Parathyroid adenoma (tissue), 2 donors: Measurements from ENCODE around the gene SLC22A16.

Experiments used
- H2AFZ ChIP-seq: fragments of 300-600 bp; sonication (generic); one replicate; pipeline ENCODE4 v1.7.0; 2017; ENCODE audit warnings: antibody characterized with exemption, mild to moderate bottlenecking
- H3K27ac ChIP-seq: fragments of 300-600 bp; sonication (generic); one replicate; pipeline ENCODE4 v1.7.0; 2017
- H3K27me3 ChIP-seq: fragments of 300-600 bp; sonication (generic); one replicate; pipeline ENCODE4 v1.7.0; 2017; ENCODE audit warnings: low read length; ENCODE audit not compliant: control insufficient read depth, insufficient read depth
- H3K36me3 ChIP-seq: fragments of 300-600 bp; sonication (generic); one replicate; pipeline ENCODE4 v1.7.0; 2017; ENCODE audit warnings: low read length; ENCODE audit not compliant: control insufficient read depth, insufficient read depth
- H3K4me1 ChIP-seq: fragments of 300-600 bp; sonication (generic); one replicate; pipeline ENCODE4 v1.7.0; 2017; ENCODE audit warnings: control low read depth
- H3K4me2 ChIP-seq: fragments of 300-600 bp; sonication (generic); one replicate; pipeline ENCODE4 v1.7.0; 2017; ENCODE audit warnings: low read length
- H3K4me3 ChIP-seq: fragments of 300-600 bp; sonication (generic); one replicate; pipeline ENCODE4 v1.7.0; 2017; ENCODE audit warnings: low read depth, low read length
- H3K79me2 ChIP-seq: fragments of 300-600 bp; sonication (generic); one replicate; pipeline ENCODE4 v1.7.0; 2017; ENCODE audit warnings: control low read depth
- H3K9ac ChIP-seq: fragments of 300-600 bp; sonication (generic); one replicate; pipeline ENCODE4 v1.7.0; 2017; ENCODE audit warnings: mild to moderate bottlenecking
- H3K9me3 ChIP-seq: fragments of 300-600 bp; sonication (generic); one replicate; pipeline ENCODE4 v1.7.0; 2017; ENCODE audit warnings: low read length; ENCODE audit not compliant: control insufficient read depth
- TF ChIP-seq, protein P1 (sequence below): fragments of 300-600 bp; sonication (generic); IDR thresholded peaks from one replicate; pipeline ENCODE4 v1.7.0; 2017; ENCODE audit warnings: antibody characterized with exemption, mild to moderate bottlenecking
- donor health status: primary hyperparathyroidism.

Gene SLC22A16

DNA sequence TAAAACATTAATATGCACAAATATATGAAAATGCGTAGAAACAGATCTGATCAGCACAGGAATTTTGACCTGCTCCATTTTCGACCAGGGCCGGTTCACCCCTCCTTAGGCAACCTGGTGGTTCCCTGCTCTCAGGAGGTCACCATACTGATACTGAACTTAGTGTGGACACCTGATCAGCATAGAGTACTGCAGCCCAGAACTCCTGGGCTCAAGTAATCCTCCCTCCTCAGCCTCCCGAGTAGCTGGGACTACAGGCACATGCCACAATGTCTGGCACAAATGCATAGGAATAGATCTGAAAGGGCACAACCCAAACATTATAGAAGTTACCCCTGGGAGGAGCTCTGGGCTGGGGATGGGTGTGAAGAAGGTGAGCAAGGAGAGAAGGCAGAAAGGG is 36.4 kb downstream of the SLC22A16 start:
- Histone ChIP-seq H3K4me2 (no peak overlapping the region), H3K27me3 (no peaks in the 10 kb centered on the region), H3K79me2 (no peaks in the 10 kb centered on the region), H3K27ac (no peak overlapping the region), H3K4me1 (no peaks in the 10 kb centered on the region), H3K36me3 (no peaks in the 10 kb centered on the region), H3K9ac (no peak overlapping the region), H3K9me3 (no peaks in the 10 kb centered on the region), H3K4me3 (no peak overlapping the region), H2AFZ (no peak overlapping the region)
- TF ChIP-seq, protein P1, sequence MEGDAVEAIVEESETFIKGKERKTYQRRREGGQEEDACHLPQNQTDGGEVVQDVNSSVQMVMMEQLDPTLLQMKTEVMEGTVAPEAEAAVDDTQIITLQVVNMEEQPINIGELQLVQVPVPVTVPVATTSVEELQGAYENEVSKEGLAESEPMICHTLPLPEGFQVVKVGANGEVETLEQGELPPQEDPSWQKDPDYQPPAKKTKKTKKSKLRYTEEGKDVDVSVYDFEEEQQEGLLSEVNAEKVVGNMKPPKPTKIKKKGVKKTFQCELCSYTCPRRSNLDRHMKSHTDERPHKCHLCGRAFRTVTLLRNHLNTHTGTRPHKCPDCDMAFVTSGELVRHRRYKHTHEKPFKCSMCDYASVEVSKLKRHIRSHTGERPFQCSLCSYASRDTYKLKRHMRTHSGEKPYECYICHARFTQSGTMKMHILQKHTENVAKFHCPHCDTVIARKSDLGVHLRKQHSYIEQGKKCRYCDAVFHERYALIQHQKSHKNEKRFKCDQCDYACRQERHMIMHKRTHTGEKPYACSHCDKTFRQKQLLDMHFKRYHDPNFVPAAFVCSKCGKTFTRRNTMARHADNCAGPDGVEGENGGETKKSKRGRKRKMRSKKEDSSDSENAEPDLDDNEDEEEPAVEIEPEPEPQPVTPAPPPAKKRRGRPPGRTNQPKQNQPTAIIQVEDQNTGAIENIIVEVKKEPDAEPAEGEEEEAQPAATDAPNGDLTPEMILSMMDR: no peak

- H3K9me3 ChIP-seq: no peaks in the 10 kb centered on the region
- TF ChIP-seq, protein P1: no peak
- no peak overlapping the region for H3K9ac ChIP-seq
- H3K4me3 ChIP-seq: no peak overlapping the region
- no peaks in the 10 kb centered on the region for H3K27me3 ChIP-seq
- no peaks in the 10 kb centered on the region for H3K36me3 ChIP-seq
- no peak overlapping the region for H3K27ac ChIP-seq
- H2AFZ ChIP-seq: no peak overlapping the region
- no peak overlapping the region for H3K4me2 ChIP-seq
- H3K4me1 ChIP-seq: no peaks in the 10 kb centered on the region
- H3K79me2 ChIP-seq: no peaks in the 10 kb centered on the region
These were observed 37.1 kb downstream of the SLC22A16 start for GRCh38 chr6:110439356-110439755.

DNA sequence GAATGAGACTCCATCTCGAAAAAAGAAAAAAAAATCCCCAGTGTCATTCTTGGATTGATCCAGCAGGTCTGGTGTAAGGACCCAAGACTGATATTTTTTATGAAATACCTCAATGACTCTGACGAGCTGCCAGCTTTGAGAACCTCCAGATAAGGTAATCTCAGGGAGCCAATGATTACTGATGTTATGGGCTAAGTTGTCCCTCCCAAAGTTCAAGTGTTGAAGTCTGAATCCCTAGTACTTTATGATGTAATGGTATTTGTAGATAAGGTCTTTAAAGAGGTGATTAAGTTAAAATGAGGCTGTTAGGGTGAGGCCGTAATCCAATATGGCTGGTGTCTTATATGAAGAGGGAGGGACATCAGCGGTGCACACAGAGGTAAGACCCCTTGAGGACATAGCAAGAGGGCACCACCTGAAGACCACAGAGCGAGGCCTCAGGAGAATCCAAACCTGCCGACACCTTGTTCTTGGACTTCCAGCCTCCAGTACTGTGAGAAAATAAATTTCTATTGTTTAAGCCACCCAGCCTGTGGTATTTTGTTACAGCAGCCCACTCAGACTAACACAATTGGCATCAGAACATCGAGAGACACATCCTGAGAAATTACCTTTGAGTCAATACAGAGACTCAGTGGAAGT is 41.3 kb downstream of the SLC22A16 start:
- H3K79me2 ChIP-seq: no peaks in the 10 kb centered on the region
- H3K9ac ChIP-seq: no peak overlapping the region
- no peak overlapping the region for H3K4me3 ChIP-seq
- no peak overlapping the region for H2AFZ ChIP-seq
- H3K36me3 ChIP-seq: no peaks in the 10 kb centered on the region
- H3K4me1 ChIP-seq: no peaks in the 10 kb centered on the region
- no peaks in the 10 kb centered on the region for H3K27me3 ChIP-seq
- H3K27ac ChIP-seq: no peak overlapping the region
- H3K9me3 ChIP-seq: no peaks in the 10 kb centered on the region
- TF ChIP-seq, protein P1: no peak
- no peak overlapping the region for H3K4me2 ChIP-seq

GRCh38 chr6:110432285-110432900 is 44.0 kb downstream of the SLC22A16 start:
- Histone ChIP-seq H3K27ac (no peak overlapping the region), H2AFZ (no peak overlapping the region), H3K4me1 (no peaks in the 10 kb centered on the region), H3K9me3 (no peaks in the 10 kb centered on the region), H3K27me3 (no peaks in the 10 kb centered on the region), H3K36me3 (no peaks in the 10 kb centered on the region), H3K4me2 (no peak overlapping the region), H3K4me3 (no peak overlapping the region), H3K9ac (no peak overlapping the region), H3K79me2 (no peaks in the 10 kb centered on the region)
- TF ChIP-seq, protein P1: no peak

- TF ChIP-seq, protein P1: no peak
- Histone ChIP-seq H3K4me3 (no peak overlapping the region), H3K9ac (no peak overlapping the region), H3K4me2 (no peak overlapping the region), H3K27me3 (no peaks in the 10 kb centered on the region), H3K36me3 (no peaks in the 10 kb centered on the region), H3K79me2 (no peaks in the 10 kb centered on the region), H2AFZ (no peak overlapping the region), H3K27ac (no peak overlapping the region), H3K4me1 (no peaks in the 10 kb centered on the region), H3K9me3 (no peaks in the 10 kb centered on the region)
These were observed 45.7 kb downstream of the SLC22A16 start for GRCh38 chr6:110430741-110431140.
